Loucy (cell line): Measurements from ENCODE around the gene NKAIN2.

Experiments
- CTCF ChIP-seq: fragments of 200-600 bp; sonication (generic); conservative IDR thresholded peaks from 2 replicates; pipeline ENCODE4 v1.5.1; 2014; ENCODE audit warnings: mild to moderate bottlenecking, antibody characterized with exemption, low read length
- EZH2phosphoT487 ChIP-seq: fragments of 200-600 bp; IDR thresholded peaks from 2 replicates; pipeline ENCODE4 v1.6.1; 2018; ENCODE audit warnings: antibody characterized with exemption, mild to moderate bottlenecking, moderate library complexity, borderline replicate concordance

GRCh38 chr6:124028117-124028516 lies 224.5 kb downstream of the NKAIN2 start:
- TF ChIP-seq CTCF: no peak
- TF ChIP-seq EZH2phosphoT487: no peak
